Stimulated activated naive CD4-positive, alpha-beta T cell treated with Interleukin-2 at 50 U/mL for 16 hours (primary cell): ENCODE results near the gene C22orf39.
A peak's percentile ranks its signal among the peaks of the same experiment; 100 is the strongest.
"Not testable (repeated sequence)": the region's sequence is repeated elsewhere in the genome, so short reads cannot be mapped to it uniquely, and the experiment has no call there.

Experiments
- DNase-seq: peaks from one replicate; lab custom pipeline; 2025; lab: John Stamatoyannopoulos, UW

The C22orf39 gene

DNA sequence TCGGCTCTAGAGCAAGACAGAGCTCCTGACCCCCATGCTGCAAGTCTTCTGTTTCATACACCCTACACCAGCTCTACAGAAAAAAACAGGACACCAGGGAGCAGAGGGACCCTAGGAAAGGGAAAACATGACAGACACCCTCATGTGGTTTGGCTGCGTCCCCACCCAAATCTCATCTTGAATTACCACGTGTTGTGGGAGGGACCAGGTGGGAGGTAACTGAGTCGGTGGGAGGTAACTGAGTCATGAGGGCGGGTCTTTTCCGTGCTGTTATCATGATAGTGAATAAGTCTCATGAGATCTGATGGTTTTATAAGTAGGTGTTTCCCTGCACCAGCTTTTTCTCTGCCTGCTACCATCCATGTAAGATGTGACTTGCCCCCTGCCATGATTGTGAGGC is 6.6 kb upstream of the C22orf39 start:
- DNase-seq = no peak

DNA sequence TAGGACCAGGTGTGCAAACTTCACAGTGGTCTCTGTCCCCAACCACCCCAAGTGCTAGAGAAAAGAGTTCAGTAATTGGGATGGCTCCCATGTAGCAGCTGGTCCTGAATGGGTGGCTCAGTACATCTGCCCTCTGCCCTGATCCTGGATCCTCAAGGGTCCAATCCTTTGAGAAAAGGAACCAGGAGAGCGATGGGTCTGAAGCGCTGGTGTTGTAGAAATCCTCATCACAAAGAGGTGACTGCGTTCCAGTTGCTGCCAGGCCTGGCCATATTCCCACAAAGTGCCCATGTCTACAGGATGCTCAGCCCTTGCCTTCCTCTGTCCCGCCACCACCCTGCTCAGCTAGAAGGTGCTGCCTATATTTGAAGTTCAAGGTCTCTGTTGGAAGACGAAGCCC is 6.2 kb upstream of the C22orf39 start:
- no peak for DNase-seq

DNA sequence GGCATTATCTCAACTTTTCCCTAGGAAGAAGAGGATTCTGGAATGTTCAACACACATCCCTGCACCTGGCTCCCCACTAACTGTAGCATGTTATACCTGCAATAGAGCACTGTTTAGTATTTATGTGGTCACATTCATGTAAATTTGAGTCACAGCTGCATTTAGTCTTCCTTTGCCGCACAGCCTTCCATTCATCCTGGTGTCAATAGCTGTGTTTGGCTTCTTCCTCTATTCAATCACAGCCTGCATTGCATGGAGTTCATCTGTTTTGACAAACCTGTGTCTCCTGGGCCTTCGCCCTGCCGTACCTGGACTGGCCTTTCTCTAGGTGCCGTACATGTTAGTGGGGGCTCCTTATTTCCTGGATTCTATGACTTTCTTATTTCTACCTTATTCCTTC is 4.1 kb upstream of the C22orf39 start:
- no peak for DNase-seq

DNA sequence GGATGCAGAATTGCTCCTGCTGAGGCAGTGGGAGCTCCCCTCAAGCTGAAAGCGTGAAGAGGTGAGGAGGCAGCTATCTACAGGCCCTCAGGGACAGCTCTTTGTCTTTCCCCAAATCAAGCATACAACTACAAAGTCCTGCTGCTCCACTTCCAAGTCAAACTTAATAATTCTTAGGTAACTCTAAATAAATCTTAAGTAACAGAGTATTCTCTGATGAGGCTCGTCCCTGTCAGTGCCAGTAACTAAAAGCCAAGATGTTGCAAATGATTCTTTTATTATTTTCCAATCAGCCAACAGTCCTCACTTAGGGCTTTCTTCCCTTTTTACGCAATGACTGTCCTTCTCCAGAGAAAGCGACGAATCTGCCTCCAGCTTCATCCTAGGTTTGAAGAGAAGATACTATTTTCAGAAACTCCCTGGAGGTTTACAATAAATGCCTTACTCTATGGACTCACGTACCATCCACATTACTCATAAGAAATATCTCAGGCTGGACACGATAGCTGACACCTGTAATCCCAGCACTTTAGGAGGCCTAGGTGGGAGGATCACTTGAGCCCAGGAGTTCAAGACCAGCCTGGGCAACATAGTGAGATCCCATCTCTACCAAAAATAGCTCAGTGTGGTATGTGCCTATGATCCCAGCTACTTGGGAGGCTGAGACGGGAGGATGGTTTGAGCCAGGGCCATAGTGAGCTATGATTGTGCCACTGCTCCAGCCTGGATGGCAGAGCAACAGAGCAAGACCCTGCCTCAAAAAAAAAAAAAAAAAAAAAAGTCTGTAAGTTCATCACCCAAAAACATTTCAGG is 3.1 kb upstream of the C22orf39 start:
- no peak for DNase-seq

DNA sequence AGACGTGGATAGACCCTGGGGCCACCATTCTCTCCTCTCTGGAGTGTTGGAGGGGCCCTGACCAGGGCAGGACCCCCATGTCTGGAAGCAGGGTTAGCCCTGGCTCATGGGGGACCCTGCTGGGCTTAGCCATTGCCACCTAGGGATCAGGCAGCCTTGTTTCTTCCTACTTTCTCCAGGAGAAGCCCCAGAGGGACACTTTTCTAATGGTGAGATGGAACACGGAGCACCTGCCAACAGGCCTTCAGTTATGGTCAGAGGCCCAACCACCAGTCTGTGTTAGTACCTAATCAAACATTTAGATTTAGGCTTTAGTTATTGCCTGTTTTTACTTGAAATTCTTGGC is 1.9 kb upstream of the C22orf39 start:
- no peak for DNase-seq

DNA sequence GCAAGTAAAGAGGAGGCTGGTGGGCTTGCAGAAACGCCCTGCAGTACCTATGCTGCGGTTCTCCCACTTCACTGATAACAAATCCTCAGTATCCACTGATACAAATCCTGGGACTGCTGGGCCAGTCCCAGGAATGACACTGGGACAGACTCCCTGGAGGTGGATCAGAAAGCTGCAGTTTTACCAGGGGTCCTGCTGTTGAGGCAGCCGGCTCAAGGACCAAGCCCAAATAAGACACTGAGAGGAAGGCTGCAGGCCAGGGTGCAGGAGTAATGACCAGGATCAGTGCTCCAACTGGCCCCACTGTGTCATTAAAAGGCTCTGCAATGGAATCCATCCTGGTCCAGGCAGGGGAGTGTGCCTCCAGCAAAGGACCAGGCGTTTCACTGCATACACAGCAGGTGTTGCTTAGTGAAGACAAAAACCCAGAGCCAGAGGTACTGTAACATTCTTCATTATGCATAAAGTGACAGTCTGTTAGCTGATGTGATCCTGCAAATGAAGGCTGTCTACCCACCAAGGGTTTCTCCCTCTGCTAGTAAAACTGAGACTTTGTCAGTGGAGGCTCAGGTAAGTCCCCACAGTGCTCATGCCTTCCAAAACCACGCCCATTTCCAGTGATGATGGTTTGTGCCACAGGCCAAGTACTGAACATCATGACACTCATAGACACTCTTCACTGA is 1.4 kb upstream of the C22orf39 start:
- peak; percentile 43 for DNase-seq

DNA sequence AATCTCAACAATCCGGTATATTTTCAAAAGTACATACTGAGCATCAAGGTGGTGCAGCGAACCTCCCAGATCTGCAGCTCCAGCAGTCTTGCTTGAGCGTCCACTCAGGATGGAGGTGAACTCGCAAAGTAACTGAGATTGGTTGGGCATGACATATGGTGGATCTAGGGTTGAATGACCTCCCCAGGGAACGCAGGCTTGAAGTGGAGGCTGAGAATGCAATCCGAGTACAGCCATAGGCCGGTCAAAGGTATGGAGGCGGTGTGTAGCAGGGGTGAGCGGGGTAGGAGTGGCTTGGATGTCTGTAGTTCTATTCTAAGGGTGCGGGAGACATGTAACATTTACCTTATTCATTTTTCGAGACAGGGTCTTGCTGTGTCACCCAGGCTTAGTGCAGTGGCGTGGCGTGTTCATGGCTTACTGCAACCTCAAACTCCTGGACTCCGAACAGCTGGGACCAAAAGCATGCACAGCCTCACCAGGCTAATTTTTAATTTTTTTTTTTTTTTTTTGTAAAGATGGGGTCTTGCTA is 631 bp upstream of the C22orf39 start:
- DNase-seq = no peak

DNA sequence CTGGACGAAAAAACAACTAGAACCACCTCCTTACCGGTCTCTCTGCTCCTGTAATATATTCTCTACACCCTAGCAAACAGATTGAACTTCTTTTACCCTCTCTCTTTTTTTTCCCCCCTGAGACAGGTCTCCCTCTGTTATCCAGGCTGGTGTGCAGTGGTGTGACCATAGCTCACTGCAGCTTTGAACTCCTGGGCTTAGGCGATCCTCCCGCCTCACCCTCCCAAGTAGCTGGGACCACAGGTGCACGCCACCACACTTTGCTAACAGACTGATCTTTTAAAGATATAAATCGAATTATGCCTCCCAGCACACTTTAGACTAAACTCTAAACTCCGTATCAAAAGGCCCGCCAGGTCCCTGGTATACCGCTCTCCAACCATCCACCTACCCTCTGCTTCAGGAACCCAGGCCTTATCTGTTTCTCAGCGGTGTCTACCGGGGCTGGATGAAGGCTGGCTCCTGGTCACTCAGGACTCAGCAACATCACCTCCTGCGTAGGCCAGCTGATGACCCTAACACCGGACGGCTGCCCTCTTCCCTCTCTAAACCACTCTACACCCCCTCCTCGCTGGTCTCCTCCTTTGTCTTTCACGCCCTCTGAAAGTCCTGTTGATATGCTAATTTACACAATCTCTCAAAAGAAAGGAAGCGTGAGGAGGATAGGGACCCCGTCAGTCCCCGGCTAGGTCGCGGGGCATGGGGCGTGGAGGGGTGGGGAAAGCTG is 745 bp downstream of the C22orf39 start:
- no peak for DNase-seq

DNA sequence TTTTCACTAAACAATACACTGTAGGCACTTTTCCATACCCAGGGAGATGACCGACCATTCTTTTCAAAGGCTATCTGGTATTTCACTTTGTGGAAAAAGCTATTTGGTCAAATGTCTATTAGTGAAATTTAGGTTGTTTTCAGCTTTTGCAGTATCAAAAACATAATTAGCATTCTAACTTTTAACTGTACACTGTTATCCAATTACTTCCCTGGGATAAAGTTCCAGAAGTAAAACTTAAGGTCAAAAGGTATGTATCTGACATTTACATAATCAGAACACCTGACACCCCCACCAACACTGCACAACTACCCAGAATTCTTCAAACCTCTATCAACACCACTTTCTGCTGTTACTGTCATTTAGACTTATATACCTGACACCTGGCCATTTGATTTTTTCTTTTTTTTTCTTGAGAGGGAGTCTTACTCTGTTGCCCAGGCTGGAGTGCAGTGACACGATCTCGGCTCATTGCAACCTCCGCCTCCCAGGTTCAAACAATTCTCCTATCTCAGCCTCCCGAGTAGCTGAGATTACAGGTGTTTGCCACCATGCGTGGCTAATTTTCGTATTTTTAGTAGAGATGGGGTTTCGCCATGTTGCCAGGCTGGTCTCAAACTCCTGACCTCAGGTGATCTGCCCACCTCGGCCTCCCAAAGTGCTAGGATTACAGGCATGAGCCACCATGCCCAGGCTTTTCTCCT is 2.1 kb downstream of the C22orf39 start:
- not testable (repeated sequence) for DNase-seq

DNA sequence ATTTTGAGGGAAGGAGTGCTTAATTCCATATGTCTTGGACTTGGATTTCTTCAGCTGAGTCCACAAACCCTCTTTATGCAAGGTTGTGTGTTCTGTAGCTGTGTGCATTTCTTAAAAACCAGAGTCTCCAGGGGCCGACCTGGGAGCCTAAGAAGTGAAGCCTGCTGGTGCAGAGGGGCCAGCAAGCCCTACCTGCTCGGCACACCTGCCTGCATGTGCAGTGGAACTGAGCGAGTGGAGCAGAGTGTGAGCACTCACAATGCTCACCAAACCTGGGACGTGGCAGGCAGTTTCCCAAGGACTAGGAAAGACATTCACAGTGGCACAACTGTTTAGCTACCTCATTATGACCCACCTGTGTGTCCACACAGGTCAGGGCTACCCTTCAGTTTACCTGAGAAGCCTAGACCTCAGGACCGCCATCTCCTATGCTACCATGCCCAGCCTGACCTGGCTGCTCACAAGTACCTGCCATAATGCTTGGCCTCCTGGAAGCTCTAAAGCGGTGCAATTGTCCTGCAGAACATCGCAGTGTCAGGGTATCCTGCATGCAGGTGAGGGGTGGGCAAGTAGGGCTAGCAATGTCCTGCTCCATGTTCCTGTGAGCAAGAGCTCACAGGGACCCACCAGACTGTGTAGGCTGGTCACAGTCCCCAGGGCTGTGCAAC is 3.8 kb downstream of the C22orf39 start:
- DNase-seq = no peak

DNA sequence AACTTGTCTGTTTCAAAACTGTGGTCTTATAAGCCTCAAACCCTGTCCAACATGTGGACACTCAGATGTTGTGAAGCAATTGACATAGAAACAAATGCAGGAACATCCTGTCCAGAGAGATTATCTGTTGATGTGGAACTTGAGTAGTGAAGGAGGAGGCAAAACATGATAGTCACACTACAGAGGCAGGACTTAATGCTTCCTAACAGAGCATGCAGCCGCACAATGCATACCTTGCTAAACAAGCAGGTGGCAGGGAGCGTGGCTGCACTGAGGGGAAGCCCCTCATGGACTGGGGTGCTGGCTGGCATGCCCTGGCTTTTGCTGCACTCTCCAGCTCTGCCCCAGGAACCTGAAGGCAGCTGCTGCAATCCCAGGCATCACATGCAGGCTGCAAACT is 5.3 kb downstream of the C22orf39 start:
- DNase-seq = no peak

DNA sequence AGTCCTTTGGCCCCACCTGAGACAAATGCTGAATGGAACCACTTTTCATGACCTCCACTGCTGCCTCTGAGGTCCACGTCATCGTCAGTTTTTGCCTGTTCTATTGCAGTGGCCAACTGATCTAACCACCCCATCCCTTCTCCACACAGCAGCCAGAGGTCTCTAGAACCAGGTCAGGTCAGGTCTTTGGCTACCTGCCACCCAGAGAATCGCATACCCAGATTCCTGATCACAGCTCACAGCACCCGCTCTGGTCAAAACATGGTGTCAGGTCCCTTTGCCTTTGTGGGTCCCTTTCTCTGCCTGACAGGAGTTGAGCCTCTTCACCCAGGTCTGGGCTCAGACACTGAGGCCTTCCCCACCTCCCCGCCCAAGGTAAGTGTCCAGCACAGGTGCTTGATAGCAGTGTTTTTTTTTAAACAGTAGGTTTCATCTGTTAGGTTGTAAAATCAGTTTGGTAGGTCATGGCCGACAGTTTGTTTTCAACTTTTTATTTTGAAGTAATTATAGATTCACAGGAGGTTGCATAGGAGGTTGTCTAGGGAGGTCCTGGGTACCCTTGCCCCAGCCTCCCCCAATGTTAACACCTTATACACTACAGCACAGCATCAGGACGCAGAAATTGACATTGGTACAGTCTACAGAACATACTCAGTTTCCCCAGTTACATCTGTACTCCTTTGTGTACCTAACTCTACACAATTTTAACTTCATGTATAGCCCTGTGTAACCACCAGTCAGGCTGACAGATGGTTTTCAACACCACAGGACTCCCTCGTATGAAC is 6.9 kb downstream of the C22orf39 start:
- DNase-seq = no peak

DNA sequence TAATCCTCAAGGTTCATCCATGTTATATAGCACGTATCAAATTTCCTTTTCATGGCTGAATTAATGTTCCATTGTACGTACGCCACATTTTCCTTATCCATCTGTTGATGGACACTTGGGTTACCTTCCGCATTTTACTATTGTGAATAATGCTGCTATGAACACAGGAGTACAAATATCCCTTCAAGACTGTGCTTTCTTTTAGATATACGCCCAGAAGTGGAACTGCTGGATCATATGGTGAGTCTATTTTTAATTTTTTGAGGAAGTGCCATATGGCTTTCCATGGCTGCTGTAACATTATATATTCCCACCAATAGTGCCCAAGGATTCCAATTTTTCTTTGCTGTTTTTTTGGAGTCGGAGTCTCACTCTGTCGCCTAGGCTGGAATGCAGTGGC is 9.2 kb downstream of the C22orf39 start:
- no peak for DNase-seq

DNA sequence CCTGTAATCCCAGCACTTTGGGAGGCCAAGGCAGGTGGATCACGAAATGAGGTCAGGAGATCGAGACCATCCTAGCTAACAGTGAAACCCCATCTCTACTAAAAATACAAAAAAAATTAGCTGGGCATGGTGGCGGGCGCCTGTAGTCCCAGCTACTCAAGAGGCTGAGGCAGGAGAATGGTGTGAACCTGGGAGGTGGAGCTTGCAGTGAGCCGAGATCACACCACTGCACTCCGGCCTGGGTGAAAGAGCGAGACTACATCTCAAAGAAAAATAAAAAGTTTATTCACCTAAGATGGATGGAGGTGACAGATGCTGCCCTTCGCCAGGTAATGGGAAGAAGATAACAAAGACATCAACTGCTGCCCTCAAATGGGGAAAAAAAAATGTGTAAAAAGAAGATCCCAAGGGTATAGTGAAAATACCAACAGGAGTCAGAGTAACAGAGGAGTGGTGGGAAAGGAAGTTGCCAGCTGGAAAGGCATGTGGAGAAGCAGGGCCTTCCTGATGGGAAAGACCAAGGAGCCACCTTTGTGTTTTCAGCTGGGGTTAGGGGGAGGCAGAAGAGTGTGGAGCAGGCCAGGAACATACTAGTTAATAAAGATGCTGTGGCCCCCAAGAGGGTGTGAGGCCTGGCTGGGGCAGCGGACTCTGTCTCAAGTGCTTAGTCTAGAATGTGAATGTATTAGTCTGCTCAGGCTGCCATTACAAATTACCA is 10.9 kb downstream of the C22orf39 start:
- DNase-seq = not testable (repeated sequence)

DNA sequence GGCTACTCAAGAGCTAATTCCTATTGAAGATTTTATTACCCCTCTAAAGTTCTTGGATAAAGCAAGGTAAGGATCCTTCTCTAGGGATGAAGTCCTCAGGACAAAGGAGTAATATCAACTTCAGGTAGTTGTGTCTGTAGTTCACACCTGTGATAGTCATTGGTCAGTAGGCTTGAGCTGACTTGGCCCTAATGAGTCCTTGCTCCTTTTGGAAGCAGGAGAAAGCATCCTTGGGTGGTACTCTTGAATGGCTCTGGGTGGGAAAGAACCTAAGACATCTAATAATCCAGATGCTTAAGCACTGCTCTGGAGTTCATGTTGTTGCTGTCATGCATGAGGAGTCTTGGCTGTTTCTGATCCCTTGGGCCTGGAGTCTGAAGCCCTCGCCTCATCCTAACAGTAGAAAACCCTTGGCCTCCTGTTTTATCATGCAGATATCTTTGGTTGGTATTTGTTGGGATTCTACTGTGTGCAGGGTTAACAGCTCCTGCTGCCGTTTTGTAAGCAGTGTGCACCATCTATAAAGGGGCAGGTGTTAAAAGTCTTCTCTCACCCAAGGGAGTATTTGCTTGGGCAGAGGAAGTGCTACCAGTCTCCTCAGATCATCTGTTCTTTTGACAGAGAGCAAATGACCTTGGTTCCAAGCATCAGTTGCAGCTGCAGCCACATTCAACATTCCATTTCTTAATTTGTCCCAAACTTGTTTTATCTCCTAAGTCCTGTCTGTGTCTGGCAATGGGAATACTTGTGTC is 12.5 kb downstream of the C22orf39 start:
- no peak for DNase-seq

DNA sequence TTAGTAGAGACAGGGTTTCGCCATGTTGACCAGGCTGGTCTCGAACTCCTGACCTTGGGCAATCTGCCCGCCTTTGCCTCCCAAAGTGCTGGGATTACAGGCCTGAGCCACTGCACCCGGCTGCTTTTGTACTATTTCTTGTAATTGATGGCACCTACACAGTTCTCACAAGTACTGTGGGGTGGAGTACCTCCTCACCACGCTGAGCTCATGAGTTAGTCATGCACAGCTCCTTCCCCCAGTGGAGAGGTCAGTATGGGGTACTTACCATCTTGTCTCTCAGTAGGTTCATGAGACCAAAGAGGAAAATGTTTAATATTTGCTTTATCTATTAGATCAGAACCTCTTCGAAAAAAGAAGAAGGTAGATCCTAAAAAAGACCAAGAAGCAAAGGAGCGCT is 13.1 kb downstream of the C22orf39 start:
- no peak for DNase-seq

DNA sequence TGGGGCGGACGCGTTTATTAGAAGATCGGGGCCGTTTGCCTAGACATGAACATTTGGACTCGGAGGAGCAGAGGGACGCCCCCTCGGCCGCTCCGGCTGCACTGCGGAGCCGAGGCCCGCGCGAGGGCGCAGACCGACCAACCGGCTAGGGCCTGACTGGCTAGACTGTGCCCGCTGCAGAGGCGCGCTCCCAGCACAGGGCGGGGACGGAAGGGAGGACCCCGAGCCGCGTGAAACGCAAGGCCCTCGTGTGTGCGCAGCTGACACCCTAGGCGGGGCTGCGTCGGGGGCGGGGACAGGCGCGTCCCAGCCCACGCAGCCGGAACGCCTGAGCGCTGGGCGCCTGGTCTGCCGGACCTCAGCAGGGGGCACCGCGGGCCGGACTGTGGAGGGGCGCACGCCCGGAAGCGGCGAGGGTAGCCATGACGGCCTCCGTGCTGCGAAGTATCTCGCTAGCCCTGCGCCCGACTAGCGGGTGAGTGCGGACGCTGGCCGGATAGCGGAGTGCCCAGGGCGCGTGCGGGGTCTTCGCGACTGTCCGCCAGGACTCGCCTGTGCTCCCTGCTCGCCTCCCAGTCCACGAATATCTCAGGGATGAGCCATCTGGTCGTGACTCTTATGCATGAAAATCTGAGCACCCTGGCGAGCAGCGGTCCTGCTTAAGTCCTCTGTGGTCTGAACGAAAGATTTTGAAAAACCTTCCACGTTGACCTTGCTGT is 15.2 kb downstream of the C22orf39 start, which contains the start of gene MRPL40:
TSS of gene MRPL40 (plus strand) at position 413 of the 719 bp plus-strand sequence. CDS start at position 423, 10 bp downstream.
- DNase-seq = peak; percentile 90

DNA sequence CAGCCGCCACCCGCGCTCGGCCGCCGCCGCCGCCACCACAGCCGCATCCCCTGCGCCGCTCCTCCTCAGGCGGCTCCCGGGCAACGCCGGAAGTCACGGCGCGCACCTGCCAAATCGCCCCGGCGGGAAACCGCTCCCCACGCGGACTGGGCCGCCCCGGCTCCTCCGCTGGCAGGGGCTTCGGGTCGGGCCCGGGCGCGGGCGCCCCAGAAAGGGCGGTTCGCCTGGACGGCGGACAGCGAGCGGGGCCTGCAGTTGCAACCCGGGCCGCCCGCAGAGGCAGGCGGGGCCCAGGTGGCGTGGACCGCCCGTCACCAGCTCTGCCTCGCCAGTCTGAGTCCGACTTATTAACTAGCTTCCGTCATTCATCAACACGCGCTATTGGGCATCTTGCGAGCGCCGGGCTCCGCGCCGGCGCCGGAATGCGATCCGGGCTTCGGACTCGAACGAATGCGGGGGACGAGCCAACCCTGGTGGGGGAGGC is 15.8 kb downstream of the C22orf39 start, which contains the start of gene HIRA:
TSS of gene HIRA (minus strand) at position 85 of the 484 bp plus-strand sequence. CDS start 257 bp downstream, outside the sequence.
- peak; percentile 80 for DNase-seq
